GM23338 (cell line): ENCODE data around the gene TMEM150C. TPM values are rescaled to one million over a fixed set of nuclear protein-coding genes. Genes with fewer than 3 reads are reported as not detected.

Experiments
- ATAC-seq: fragments of 200-7000 bp; cut with Tn5 transposase; 3 replicates; pipeline ENCODE4 v1.9.1; 2020
- DNase-seq: peaks from one replicate; pipeline ENCODE4 v3.0.0-alpha.2; 2015; ENCODE audit warnings: low spot score
- H2AFZ ChIP-seq: fragments of 200-600 bp; sonication (generic); 2 replicates; pipeline ENCODE4 v1.8.0; 2016; ENCODE audit warnings: antibody characterized with exemption, mild to moderate bottlenecking, moderate library complexity
- H3F3A ChIP-seq: fragments of 200-600 bp; sonication (generic); replicated peaks from 2 replicates; pipeline ENCODE4 v1.8.0; 2017; ENCODE audit warnings: antibody characterized with exemption, mixed run types, low read depth
- H3K27ac ChIP-seq: fragments of 200-600 bp; sonication (generic); 2 replicates; pipeline ENCODE4 v1.6.1; 2016; ENCODE audit warnings: low read depth
- H3K27me3 ChIP-seq: fragments of 200-600 bp; sonication (generic); 2 replicates; pipeline ENCODE4 v1.8.0; 2016; ENCODE audit warnings: mild to moderate bottlenecking, mixed run types, moderate library complexity; ENCODE audit not compliant: insufficient read depth
- H3K36me3 ChIP-seq: fragments of 200-600 bp; sonication (generic); 2 replicates; pipeline ENCODE4 v1.8.0; 2016; ENCODE audit warnings: mild to moderate bottlenecking; ENCODE audit not compliant: insufficient read depth
- H3K4me1 ChIP-seq: fragments of 200-600 bp; sonication (generic); 2 replicates; pipeline ENCODE4 v1.8.0; 2016; ENCODE audit warnings: mild to moderate bottlenecking, moderate library complexity; ENCODE audit not compliant: insufficient read depth
- H3K4me2 ChIP-seq: fragments of 200-600 bp; sonication (generic); 2 replicates; pipeline ENCODE4 v1.7.1; 2017; ENCODE audit warnings: mixed run types
- H3K4me3 ChIP-seq: fragments of 200-600 bp; sonication (generic); 2 replicates; pipeline ENCODE4 v1.6.1; 2016; ENCODE audit warnings: mixed run types
- H3K79me2 ChIP-seq: fragments of 200-600 bp; sonication (generic); replicated peaks from 2 replicates; pipeline ENCODE4 v1.8.0; 2017; ENCODE audit warnings: mild to moderate bottlenecking; ENCODE audit not compliant: insufficient read depth
- H3K9me2 ChIP-seq: fragments of 200-600 bp; sonication (generic); 2 replicates; pipeline ENCODE4 v1.8.0; 2017; ENCODE audit not compliant: insufficient read depth
- H4K20me1 ChIP-seq: fragments of 200-600 bp; sonication (generic); replicated peaks from 2 replicates; pipeline ENCODE4 v1.8.0; 2017; ENCODE audit warnings: mild to moderate bottlenecking; ENCODE audit not compliant: insufficient read depth
- H3K27ac Mint-ChIP-seq: 2 replicates; pipeline ENCODE4 v1.8.0; 2020; ENCODE audit warnings: inconsistent platforms, mild to moderate bottlenecking, moderate library complexity, mixed read lengths
- H3K27me3 Mint-ChIP-seq: 3 replicates; pipeline ENCODE4 v1.8.0; 2022; ENCODE audit warnings: low read depth, mild to moderate bottlenecking, moderate library complexity, mixed read lengths, inconsistent platforms; ENCODE audit not compliant: insufficient read depth, poor library complexity
- H3K36me3 Mint-ChIP-seq: 3 replicates; pipeline ENCODE4 v1.8.0; 2021; ENCODE audit warnings: low read depth, mild to moderate bottlenecking, inconsistent platforms, moderate library complexity, mixed read lengths
- H3K4me1 Mint-ChIP-seq: 3 replicates; pipeline ENCODE4 v1.8.0; 2020; ENCODE audit warnings: mild to moderate bottlenecking, inconsistent platforms, mixed read lengths
- H3K4me3 Mint-ChIP-seq: 3 replicates; pipeline ENCODE4 v1.8.0; 2021; ENCODE audit warnings: moderate library complexity, mild to moderate bottlenecking, inconsistent platforms, mixed read lengths
- H3K9me3 Mint-ChIP-seq: 3 replicates; pipeline ENCODE4 v1.8.0; 2020; ENCODE audit warnings: moderate library complexity, mild to moderate bottlenecking, inconsistent platforms, mixed read lengths
- CREB1 ChIP-seq: fragments of 250-450 bp; sonication (Bioruptor Pico); IDR thresholded peaks from 2 replicates; pipeline ENCODE4 v1.5.0; 2020; ENCODE audit warnings: low read depth, mild to moderate bottlenecking, moderate library complexity
- CTCF ChIP-seq, 2 experiments: fragments of 200-600 bp in 1 of 2; sonication (generic) in 1 of 2; conservative IDR thresholded peaks; 2 replicates each; pipeline versions ENCODE4 v1.5.1 to v1.6.1; 2016 to 2017; ENCODE audit warnings: antibody characterized with exemption in 2 of 2, low read depth in 2 of 2, mild to moderate bottlenecking in 2 of 2, moderate library complexity in 1 of 2
- ETS1 ChIP-seq: IDR thresholded peaks from 2 replicates; pipeline ENCODE4 v1.6.1; 2016; ENCODE audit warnings: antibody characterized with exemption
- EZH2 ChIP-seq: fragments of 200-600 bp; sonication (generic); IDR thresholded peaks from one replicate; pipeline ENCODE4 v1.8.0; 2017; ENCODE audit warnings: antibody characterized with exemption, mild to moderate bottlenecking, low read depth; ENCODE audit not compliant: unreplicated experiment
- EZH2phosphoT487 ChIP-seq: fragments of 200-600 bp; sonication (generic); IDR thresholded peaks from one replicate; pipeline ENCODE4 v1.8.1; 2018; ENCODE audit warnings: antibody characterized with exemption; ENCODE audit not compliant: unreplicated experiment
- POLR2AphosphoS5 ChIP-seq: IDR thresholded peaks from 2 replicates; pipeline ENCODE4 v1.6.1; 2016; ENCODE audit warnings: antibody characterized with exemption, low read depth
- REST ChIP-seq: IDR thresholded peaks from one replicate; pipeline ENCODE4 v1.6.1; 2018; ENCODE audit warnings: antibody characterized with exemption; ENCODE audit not compliant: unreplicated experiment
- STAT1 ChIP-seq: IDR thresholded peaks from one replicate; pipeline ENCODE4 v1.6.1; 2016; ENCODE audit warnings: antibody characterized with exemption; ENCODE audit not compliant: unreplicated experiment
- ZNF114 ChIP-seq: fragments of 250-450 bp; sonication (Bioruptor Pico); IDR thresholded peaks from 2 replicates; pipeline ENCODE4 v1.5.0; 2020; ENCODE audit warnings: mild to moderate bottlenecking, moderate library complexity
- ZNF331 ChIP-seq: fragments of 250-450 bp; sonication (Bioruptor Pico); IDR thresholded peaks from 2 replicates; pipeline ENCODE4 v1.5.0; 2020; ENCODE audit warnings: low read depth, mild to moderate bottlenecking, moderate library complexity
- ZNF462 ChIP-seq: fragments of 250-450 bp; sonication (Bioruptor Pico); IDR thresholded peaks from 2 replicates; pipeline ENCODE4 v1.5.0; 2020; ENCODE audit warnings: mild to moderate bottlenecking, moderate library complexity
- polyA plus RNA-seq: library from polyadenylated mRNA; unstranded; fragments of >200 nt; fragmentation: Nextera tagmentation; extraction: Ambion mirVana; gene quantifications from 2 replicates; pipeline ENCODE4 v1.2.1, GENCODE V29; 2016
- total RNA-seq: library from RNA; depleted of rRNA; stranded (reverse); fragments of >200 nt; shearing (Covaris generic); gene quantifications from 2 replicates; pipeline ENCODE4 v1.2.3, GENCODE V29; 2014

The TMEM150C gene
- total and polyA plus RNA-seq, 2 experiments from 2014 or later = 1.7 to 4.0 TPM

GRCh38 chr4:82491251-82491960, 70.4 kb downstream of the TMEM150C start:
- Mint-ChIP-seq H3K27me3 (no peaks in the 10 kb centered on the region), H3K9me3 (no peaks in the 10 kb centered on the region), H3K4me1 (no peaks in the 10 kb centered on the region), H3K4me3 (no peak overlapping the region), H3K36me3 (no peaks in the 10 kb centered on the region), H3K27ac (no peak overlapping the region)
- Histone ChIP-seq H4K20me1 (no peaks in the 10 kb centered on the region), H3K4me1 (no peaks in the 10 kb centered on the region), H3K4me2 (no peak overlapping the region), H3K79me2 (no peaks in the 10 kb centered on the region), H3K9me2 (no peaks in the 10 kb centered on the region), H2AFZ (no peak overlapping the region), H3K4me3 (no peak overlapping the region), H3K27ac (no peak overlapping the region), H3K36me3 (no peaks in the 10 kb centered on the region), H3K27me3 (no peaks in the 10 kb centered on the region), H3F3A (no peaks in the 10 kb centered on the region)
- DNase-seq (no peak), ATAC-seq (no peak)
- no peak for TF ChIP-seq EZH2phosphoT487
- TF ChIP-seq ETS1 = no peak
- no peak for TF ChIP-seq STAT1
- TF ChIP-seq ZNF462 = no peak
- no peak for TF ChIP-seq CTCF (conservative IDR thresholded peaks at IDR 0.05; ENCODE audit: low read depth in 2 of 2)
- no peak for TF ChIP-seq CREB1 (CRISPR knock-in tag)
- no peak for TF ChIP-seq ZNF331
- TF ChIP-seq REST = no peak
- TF ChIP-seq EZH2 = no peak
- TF ChIP-seq POLR2AphosphoS5 = no peak
- TF ChIP-seq ZNF114 (CRISPR knock-in tag) = no peak
